Caco-2 (cell line): Measurements from ENCODE around the gene ADAMTS9. TPM values are rescaled to one million over a fixed set of nuclear protein-coding genes. Genes with fewer than 3 reads are reported as not detected.

Experiments used
- BruUV-seq: library from RNA; stranded (reverse); fragments of 400-500 nt; replicated peaks from 2 replicates; lab custom pipeline; 2021; lab: Mats Ljungman, UMichigan
- CTCF ChIA-PET: fragments of 300-600 bp; sonication (Branson Sonifier 250); formaldehyde crosslinking; loops from one replicate; lab custom pipeline; 2022; ENCODE audit warnings: antibody characterized with exemption; lab: Charles Lee
- POLR2A ChIA-PET: fragments of 300-600 bp; sonication (Branson Sonifier 250); formaldehyde crosslinking; loops from one replicate; lab custom pipeline; 2022; ENCODE audit warnings: antibody characterized with exemption; lab: Charles Lee
- DNase-seq, 2 experiments: peaks; one replicate each; pipeline versions ENCODE4 v3.0.0 to v3.0.0-alpha.2; 2020 to 2022
- H3K27me3 ChIP-seq: replicated peaks from 2 replicates; pipeline ENCODE4 v1.6.0; 2011; ENCODE audit warnings: low read length; ENCODE audit not compliant: control insufficient read depth, insufficient read depth
- H3K36me3 ChIP-seq: 2 replicates; pipeline ENCODE4 v1.5.1; 2011; ENCODE audit warnings: low read length; ENCODE audit not compliant: control insufficient read depth, insufficient read depth
- H3K4me1 ChIP-seq: fragments of 250-450 bp; sonication (Bioruptor Pico); 2 replicates; pipeline ENCODE4 v1.5.1; 2020; ENCODE audit warnings: mild to moderate bottlenecking
- H3K4me3 ChIP-seq: 2 replicates; pipeline ENCODE4 v1.5.1; 2011; ENCODE audit warnings: low read depth, mild to moderate bottlenecking, control low read depth, low read length
- H3K9me3 ChIP-seq: fragments of 250-450 bp; sonication (Bioruptor Pico); 2 replicates; pipeline ENCODE4 v1.5.1; 2020; ENCODE audit warnings: mild to moderate bottlenecking, moderate library complexity
- H3K27ac Mint-ChIP-seq: one replicate; pipeline ENCODE4 v1.8.0; 2022; ENCODE audit warnings: mixed read lengths; ENCODE audit not compliant: unreplicated experiment
- H3K27me3 Mint-ChIP-seq: one replicate; pipeline ENCODE4 v1.8.0; 2022; ENCODE audit warnings: mixed read lengths; ENCODE audit not compliant: insufficient read depth, unreplicated experiment
- H3K36me3 Mint-ChIP-seq: one replicate; pipeline ENCODE4 v1.8.0; 2022; ENCODE audit warnings: mild to moderate bottlenecking, mixed read lengths; ENCODE audit not compliant: insufficient read depth, unreplicated experiment
- H3K4me1 Mint-ChIP-seq: one replicate; pipeline ENCODE4 v1.8.0; 2022; ENCODE audit warnings: low read depth, mixed read lengths; ENCODE audit not compliant: unreplicated experiment
- H3K4me3 Mint-ChIP-seq: one replicate; pipeline ENCODE4 v1.8.0; 2022; ENCODE audit warnings: mild to moderate bottlenecking, moderate library complexity, mixed read lengths; ENCODE audit not compliant: unreplicated experiment
- H3K9me3 Mint-ChIP-seq: one replicate; pipeline ENCODE4 v1.8.0; 2022; ENCODE audit warnings: mixed read lengths; ENCODE audit not compliant: unreplicated experiment
- intact Hi-C: fragments of 100-400 bp; cut with micrococcal nuclease; formaldehyde crosslinking; loops from one replicate; pipeline ENCODE4 v1.10.0; 2022; ENCODE audit not compliant: unreplicated experiment
- total RNA-seq: library from RNA; stranded (reverse); gene quantifications from 2 replicates; pipeline ENCODE4 v1.2.3, GENCODE V29; 2022
- TF ChIP-seq, protein P1 (sequence below), 2 experiments: fragments of 200-600 bp in 1 of 2; IDR thresholded peaks; 1 replicate in 1 of 2; 2 replicates in 1 of 2; pipeline versions ENCODE4 v1.5.1 to v1.8.0; 2011 to 2022; ENCODE audit warnings: antibody characterized with exemption in 1 of 2, control low read depth in 1 of 2, inconsistent platforms in 1 of 2, low read depth in 1 of 2, low read length in 1 of 2, mild to moderate bottlenecking in 1 of 2, moderate library complexity in 1 of 2; ENCODE audit not compliant: insufficient read depth in 1 of 2, severe bottlenecking in 1 of 2, unreplicated experiment in 1 of 2

The ADAMTS9 gene
- total RNA-seq, 1 experiment from 2014 or later, result 4.0 TPM

DNA sequence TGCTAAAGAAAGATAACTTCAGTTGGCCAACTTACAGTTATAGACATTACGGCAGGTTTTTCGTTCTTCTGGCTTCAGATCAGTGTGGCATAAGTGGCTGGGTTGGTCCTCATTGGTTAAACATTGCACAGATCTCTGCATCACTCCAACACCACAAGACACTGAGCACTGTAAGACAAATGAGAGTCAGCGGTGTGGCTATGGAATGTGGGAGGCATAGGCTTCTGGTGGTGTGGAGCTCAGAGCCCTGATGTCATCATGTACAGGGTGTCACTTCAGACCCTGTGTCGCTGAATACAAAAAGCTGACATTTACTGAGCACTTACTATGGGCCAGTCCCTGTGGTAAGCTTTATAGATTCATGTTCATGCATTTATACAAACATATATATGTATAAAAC, 146.0 kb downstream of the ADAMTS9 start:
- Mint-ChIP-seq H3K27me3 (no peaks in the 10 kb centered on the region), H3K4me3 (no peak overlapping the region), H3K36me3 (peaks cover 6% of the 10 kb centered on the region), H3K9me3 (no peaks in the 10 kb centered on the region), H3K4me1 (no peaks in the 10 kb centered on the region), H3K27ac (no peak overlapping the region)
- intact Hi-C loops, result no loop called here
- peaks cover 3% of the 10 kb centered on the region for H3K4me1 ChIP-seq
- BruUV-seq, result no TSS peak
- no peak for DNase-seq
- POLR2A ChIA-PET, result no interaction called here
- H3K36me3 ChIP-seq, result no peaks in the 10 kb centered on the region
- no peak overlapping the region for H3K4me3 ChIP-seq
- H3K27me3 ChIP-seq, result no peaks in the 10 kb centered on the region
- H3K9me3 ChIP-seq, result no peaks in the 10 kb centered on the region
- CTCF ChIA-PET, result interaction anchor here (0.7 kb wide), 1 partner anchor 11 kb away, joined by 3 read pairs; no protein-coding TSS in a partner anchor
- TF ChIP-seq, protein P1, sequence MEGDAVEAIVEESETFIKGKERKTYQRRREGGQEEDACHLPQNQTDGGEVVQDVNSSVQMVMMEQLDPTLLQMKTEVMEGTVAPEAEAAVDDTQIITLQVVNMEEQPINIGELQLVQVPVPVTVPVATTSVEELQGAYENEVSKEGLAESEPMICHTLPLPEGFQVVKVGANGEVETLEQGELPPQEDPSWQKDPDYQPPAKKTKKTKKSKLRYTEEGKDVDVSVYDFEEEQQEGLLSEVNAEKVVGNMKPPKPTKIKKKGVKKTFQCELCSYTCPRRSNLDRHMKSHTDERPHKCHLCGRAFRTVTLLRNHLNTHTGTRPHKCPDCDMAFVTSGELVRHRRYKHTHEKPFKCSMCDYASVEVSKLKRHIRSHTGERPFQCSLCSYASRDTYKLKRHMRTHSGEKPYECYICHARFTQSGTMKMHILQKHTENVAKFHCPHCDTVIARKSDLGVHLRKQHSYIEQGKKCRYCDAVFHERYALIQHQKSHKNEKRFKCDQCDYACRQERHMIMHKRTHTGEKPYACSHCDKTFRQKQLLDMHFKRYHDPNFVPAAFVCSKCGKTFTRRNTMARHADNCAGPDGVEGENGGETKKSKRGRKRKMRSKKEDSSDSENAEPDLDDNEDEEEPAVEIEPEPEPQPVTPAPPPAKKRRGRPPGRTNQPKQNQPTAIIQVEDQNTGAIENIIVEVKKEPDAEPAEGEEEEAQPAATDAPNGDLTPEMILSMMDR (IDR thresholded peaks at IDR 0.05; ENCODE audit: insufficient read depth in 1 of 2, low read depth in 1 of 2, low read length in 1 of 2, severe bottlenecking in 1 of 2, unreplicated experiment in 1 of 2), result no peak

DNA sequence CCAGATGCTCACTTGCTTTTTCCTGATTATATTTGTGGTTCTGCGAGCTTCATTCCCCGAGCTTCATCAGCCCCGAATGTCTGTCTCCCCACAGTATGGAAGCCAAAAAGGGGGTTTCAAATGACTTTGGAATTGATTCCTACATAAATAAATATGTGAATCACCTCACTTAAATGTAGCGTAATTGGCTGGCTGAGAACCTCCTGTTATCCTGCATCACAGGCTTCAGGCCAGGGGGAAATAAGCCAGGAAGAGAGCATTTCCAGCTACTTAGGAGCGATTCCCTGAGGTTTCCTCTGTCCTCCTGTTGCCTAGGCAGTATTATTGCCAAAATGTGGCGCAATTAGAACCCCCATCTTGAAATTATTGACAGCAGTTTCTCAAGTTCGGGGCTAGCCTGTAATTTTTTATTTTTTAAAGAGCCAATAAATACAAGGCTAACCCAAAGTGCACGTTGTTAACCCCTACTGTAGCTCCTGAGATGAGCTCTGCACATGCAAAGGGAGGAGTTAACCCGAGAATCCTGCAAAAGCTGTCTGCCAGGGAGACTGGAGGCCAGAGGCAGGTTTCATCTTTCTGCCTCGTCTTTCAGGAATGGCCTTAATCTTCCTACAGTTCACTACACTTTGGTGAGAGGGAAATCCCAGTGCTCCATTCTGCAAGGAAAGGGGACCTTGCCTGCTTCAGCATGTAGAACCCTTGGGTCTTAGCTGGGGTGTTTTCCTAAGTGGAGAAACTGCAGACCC, 148.2 kb downstream of the ADAMTS9 start:
- no peaks in the 10 kb centered on the region for H3K36me3 ChIP-seq
- no peaks in the 10 kb centered on the region for H3K27me3 Mint-ChIP-seq
- no peak overlapping the region for H3K4me3 ChIP-seq
- H3K4me3 Mint-ChIP-seq, result no peak overlapping the region
- no peaks in the 10 kb centered on the region for H3K27me3 ChIP-seq
- peaks cover 16% of the 10 kb centered on the region for H3K4me1 ChIP-seq
- no peaks in the 10 kb centered on the region for H3K9me3 Mint-ChIP-seq
- no peak overlapping the region for H3K27ac Mint-ChIP-seq
- no peak for DNase-seq
- ChIA-PET CTCF (interaction anchor here (0.5 kb wide), 1 partner anchor 9 kb away, joined by 3 read pairs; no protein-coding TSS in a partner anchor), POLR2A (no interaction called here)
- peaks cover 8% of the 10 kb centered on the region for H3K4me1 Mint-ChIP-seq
- peaks cover 12% of the 10 kb centered on the region for H3K36me3 Mint-ChIP-seq
- TF ChIP-seq, protein P1 (IDR thresholded peaks at IDR 0.05; ENCODE audit: insufficient read depth in 1 of 2, low read depth in 1 of 2, low read length in 1 of 2, severe bottlenecking in 1 of 2, unreplicated experiment in 1 of 2), result no peak
- intact Hi-C loops, result loop anchor here (10.0 kb wide), 1 partner anchor 405 kb away; no protein-coding TSS in a partner anchor
- BruUV-seq, result no TSS peak
- H3K9me3 ChIP-seq, result no peaks in the 10 kb centered on the region

DNA sequence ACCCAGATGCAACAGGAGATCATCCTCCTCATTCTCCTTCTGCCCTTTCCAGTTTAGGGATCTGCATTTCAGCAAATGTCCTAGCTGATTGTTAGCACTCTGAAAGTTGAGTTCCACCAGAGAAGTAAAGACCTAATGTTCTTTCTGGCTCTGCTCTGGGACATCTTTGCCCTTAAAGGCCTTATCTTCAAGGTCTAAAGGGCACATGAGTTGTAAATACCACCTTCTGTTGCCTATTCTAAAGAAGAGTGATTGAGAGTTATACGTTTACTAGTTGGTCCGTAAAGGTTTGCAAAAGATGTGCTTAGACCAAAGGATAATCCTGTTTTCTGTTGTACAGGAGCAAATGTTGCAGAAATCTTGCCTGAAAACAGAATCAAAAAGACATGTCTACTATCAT, 151.6 kb downstream of the ADAMTS9 start:
- Histone ChIP-seq H3K4me3 (no peak overlapping the region), H3K9me3 (no peaks in the 10 kb centered on the region), H3K4me1 (peaks cover 16% of the 10 kb centered on the region), H3K27me3 (no peaks in the 10 kb centered on the region), H3K36me3 (no peaks in the 10 kb centered on the region)
- Mint-ChIP-seq H3K36me3 (peaks cover 12% of the 10 kb centered on the region), H3K4me3 (peak overlapping the region; percentile 21), H3K4me1 (peaks cover 8% of the 10 kb centered on the region), H3K27me3 (no peaks in the 10 kb centered on the region), H3K9me3 (no peaks in the 10 kb centered on the region), H3K27ac (peak overlapping the region; percentile 80)
- ChIA-PET CTCF (interaction anchor here (0.7 kb wide), 1 partner anchor 327 kb away, joined by 16 read pairs; no protein-coding TSS in a partner anchor), POLR2A (no interaction called here)
- peak in 1 of 2 experiments; percentile 17 for DNase-seq
- BruUV-seq, result no TSS peak
- intact Hi-C loops, result loop anchor here (1.0 to 10.0 kb wide), 3 partner anchors 16 to 409 kb away; no protein-coding TSS in a partner anchor
- TF ChIP-seq, protein P1 (IDR thresholded peaks at IDR 0.05; ENCODE audit: insufficient read depth in 1 of 2, low read depth in 1 of 2, low read length in 1 of 2, severe bottlenecking in 1 of 2, unreplicated experiment in 1 of 2), result no peak
